GM21786 (cell line): ENCODE results near the gene CNIH3.

Source experiments
- ATAC-seq: cut with Tn5 transposase; IDR thresholded peaks from one replicate; pipeline ENCODE4 v1.9.1; 2021; ENCODE audit not compliant: unreplicated experiment

Gene CNIH3

GRCh38 chr1:224718470-224719053, 102.4 kb downstream of the CNIH3 start:
- no peak for ATAC-seq

GRCh38 chr1:224719716-224720115, 103.6 kb downstream of the CNIH3 start:
- ATAC-seq = no peak

DNA sequence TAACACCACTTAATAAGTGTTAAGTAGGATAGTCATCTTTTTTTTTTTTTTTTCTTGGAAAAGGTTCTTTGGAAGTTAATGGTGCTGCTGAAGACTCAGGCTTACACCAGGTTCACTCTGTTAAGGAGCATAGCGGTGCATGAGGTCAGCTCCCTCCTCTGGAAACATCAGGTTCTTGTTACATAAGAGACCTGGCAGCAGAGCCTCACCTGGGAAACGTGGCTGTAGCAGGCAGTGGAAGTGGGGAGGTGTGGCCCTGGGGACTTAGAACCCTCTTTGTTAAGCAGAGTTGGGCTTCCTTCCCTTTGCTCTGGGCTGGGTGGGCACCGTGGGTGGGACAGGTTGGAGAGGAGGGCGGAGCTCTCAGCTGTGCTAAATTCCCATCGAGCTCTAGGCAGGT, 104.1 kb downstream of the CNIH3 start:
- ATAC-seq = no peak

- ATAC-seq = no peak
These were observed 104.9 kb downstream of the CNIH3 start for GRCh38 chr1:224721000-224721399.

- no peak for ATAC-seq
These were observed 106.7 kb downstream of the CNIH3 start for GRCh38 chr1:224722838-224723237.

- no peak for ATAC-seq
These were observed 108.4 kb downstream of the CNIH3 start for GRCh38 chr1:224724566-224724965.

- no peak for ATAC-seq
These were observed 110.5 kb downstream of the CNIH3 start for GRCh38 chr1:224726441-224727182.

DNA sequence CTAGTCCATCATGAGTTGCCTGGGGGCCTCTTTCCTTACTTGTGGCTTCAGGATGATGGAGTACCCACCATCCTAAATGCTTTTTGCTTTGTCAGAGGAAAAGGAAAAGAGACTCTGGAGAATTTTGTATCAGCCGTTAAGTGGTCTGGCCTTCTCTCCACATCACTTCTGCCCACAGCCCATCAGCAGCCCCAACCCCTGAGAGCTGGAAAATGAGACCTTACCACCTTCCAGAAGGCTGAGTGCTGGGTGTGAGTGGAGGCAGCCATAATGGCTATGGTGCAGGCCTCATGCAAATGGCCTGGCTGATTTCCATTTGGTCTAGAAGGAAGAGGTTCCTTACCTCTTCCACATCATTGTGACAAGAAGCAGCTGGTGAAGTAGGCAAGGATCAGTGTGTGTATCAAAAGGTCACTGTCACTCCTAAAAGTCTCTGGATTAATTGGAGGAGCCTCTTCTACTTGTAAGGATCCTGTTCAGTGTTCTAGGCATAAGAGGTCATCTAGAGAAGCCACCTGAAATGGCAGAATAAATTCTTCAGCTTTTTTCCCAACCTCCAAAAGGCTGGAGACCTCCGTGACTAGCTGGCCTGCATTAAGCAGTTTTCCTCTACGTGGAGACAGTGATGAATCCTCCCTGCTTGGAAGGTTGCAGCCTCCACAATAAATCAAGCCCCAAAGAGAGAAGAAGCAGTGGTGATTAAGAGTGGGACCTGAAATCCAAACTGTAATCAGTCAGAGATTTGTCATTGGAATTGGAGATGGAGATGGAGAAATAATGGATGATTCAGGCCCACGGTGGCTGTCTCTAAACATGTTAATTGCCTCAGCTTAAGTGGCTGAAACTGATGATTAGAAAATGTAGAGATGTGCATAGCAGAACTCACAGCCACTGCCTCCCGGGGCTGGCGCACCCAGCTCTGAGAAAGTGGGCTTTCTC, 111.5 kb downstream of the CNIH3 start:
- no peak for ATAC-seq

- no peak for ATAC-seq
These were observed 114.4 kb downstream of the CNIH3 start for GRCh38 chr1:224730540-224730939.

DNA sequence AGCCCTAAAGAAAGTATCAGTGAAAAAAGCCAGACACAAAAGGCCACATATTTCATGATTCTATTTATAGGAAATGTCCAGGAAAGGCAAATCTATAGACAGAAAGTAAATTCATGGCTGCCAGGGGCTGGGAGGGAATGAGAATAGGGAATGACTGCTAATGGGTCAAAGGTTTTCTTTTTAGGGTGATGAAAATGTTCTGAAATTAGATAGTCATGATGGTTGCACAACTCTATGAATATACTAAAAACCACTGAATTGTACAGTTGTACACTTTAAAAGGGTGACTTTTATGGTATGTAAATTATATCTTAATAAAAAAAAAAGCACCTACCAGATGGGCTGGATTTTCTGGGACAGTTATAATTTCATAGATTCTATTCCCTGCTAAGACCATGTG, 114.8 kb downstream of the CNIH3 start:
- no peak for ATAC-seq

DNA sequence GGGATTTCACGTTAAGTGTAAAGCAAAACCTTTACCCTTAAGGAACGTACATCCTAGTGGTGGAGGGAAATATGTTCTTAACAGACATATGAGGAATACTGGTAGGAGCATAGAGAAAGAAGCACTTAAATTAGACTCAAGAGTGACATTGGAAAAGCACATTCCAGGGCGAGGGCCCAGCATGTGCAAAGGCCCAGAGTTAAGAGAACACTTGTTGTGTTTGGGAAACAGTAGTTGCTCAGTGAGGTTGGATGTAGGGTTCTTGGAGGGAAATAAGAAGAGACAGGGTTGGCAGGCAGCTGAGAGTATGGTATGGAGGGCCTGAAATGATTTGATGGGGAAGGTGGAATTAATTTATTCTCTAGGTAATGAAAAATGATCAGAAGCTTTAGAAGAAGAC, 115.5 kb downstream of the CNIH3 start:
- no peak for ATAC-seq

DNA sequence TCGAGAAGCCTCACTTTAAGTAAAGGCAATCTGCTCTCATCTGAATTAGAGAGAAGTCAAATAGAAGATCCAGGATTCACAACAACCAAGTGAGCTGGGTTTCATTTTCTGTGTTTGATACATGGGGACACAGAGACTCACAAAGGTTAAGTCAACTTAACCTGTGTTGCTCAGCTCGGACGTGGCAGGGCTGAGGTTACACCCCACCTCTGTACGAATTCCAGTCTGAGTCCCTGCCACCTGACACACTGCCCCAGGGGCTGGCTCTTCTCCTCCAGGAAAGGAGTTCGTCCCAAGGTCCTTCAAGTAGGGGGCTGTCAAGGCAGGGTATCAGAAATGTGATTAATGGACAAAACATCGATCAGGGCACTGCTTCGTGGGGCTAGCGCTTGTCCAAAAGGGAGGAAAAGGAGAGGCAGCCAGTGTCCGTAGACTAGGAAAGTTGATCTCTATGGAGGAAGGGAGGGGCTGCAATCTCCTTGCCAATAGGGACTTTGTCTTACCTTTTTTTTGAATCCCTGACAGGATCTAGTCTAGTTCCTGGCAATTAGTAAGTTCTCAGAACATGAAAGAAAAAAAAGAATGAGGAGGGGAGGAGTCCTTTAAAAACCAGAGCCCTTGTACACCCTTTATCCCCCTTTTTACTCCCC, 116.4 kb downstream of the CNIH3 start:
- ATAC-seq = no peak

GRCh38 chr1:224733027-224733911, 117.2 kb downstream of the CNIH3 start:
- peak; percentile 55 for ATAC-seq

- no peak for ATAC-seq
These were observed 118.3 kb downstream of the CNIH3 start for GRCh38 chr1:224734261-224734935.

GRCh38 chr1:224735159-224735558, 119.0 kb downstream of the CNIH3 start:
- no peak for ATAC-seq

- peak; percentile 56 for ATAC-seq
These were observed 120.7 kb downstream of the CNIH3 start for GRCh38 chr1:224736619-224737352.

DNA sequence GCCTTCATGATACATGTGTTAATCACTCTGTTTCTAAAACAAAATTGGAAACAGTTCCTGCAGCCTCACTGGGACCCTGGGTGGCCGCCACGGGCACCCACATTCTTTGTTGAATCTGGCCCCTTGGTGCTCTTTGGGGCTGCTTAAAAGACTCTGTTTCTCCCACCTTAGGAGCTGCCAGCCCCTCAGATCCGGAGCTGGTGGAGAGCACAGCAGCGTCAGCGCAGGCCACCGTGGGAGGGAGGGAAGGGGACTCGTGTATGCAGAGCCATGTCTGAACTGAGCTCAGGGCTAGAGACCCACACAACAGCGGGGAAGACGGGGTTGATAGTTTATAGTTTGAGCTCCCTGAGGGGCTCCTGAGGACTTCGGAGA, 121.2 kb downstream of the CNIH3 start:
- ATAC-seq = no peak

DNA sequence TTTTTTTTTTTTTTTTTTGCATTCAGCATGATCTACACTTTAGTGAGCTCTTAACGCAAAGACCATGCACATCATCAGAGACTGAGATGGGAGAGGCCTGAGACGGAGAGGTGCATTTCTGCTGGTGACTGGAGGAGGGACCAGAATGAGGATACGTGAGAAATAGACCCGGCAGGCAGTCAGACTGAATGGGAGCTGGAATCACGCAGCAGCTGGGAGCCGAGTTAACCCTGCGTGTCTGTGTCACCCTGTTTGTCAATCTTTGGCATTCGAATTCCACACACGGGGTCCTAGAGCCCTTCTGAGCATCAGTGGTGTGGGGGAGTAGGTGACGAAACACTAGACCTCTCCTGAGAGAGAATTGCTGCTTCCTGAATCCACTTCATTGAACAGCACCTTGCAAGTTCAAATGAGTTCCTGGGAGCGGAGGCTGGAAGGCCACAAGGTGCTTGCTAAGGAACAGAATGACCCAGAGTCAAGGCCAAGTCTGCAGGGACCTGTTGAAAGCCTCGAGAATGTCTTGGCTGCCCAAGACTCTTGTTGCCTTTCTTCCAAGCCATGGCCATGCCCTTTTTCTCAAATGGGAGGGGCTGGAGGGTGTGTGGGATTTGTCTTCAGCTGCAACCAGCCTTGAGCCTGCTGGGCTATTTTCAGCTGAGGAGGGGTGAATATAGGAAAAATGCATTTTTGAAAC, 123.3 kb downstream of the CNIH3 start:
- no peak for ATAC-seq
